H9 (cell line): ENCODE measurements around the gene SH3RF3. TPM values are rescaled to one million over a fixed set of nuclear protein-coding genes. Genes with fewer than 3 reads are reported as not detected.

ENCODE experiments used
- DNase-seq: peaks from one replicate; pipeline ENCODE4 v3.0.0-alpha.2; 2017
- H2AFZ ChIP-seq: one replicate; pipeline ENCODE4 v1.6.1; 2013; ENCODE audit warnings: mild to moderate bottlenecking, low read length, control low read depth, moderate library complexity
- H2AK5ac ChIP-seq: 2 replicates; pipeline ENCODE4 v1.6.1; 2013; ENCODE audit warnings: low read length, control low read depth, mixed read lengths; ENCODE audit not compliant: insufficient read length
- H2BK120ac ChIP-seq: one replicate; pipeline ENCODE4 v1.6.1; 2013; ENCODE audit warnings: low read depth, mild to moderate bottlenecking, low read length, control low read depth, inconsistent platforms; ENCODE audit not compliant: poor library complexity, severe bottlenecking
- H2BK12ac ChIP-seq: 2 replicates; pipeline ENCODE4 v1.6.1; 2013; ENCODE audit warnings: low read length, control low read depth, mixed read lengths, low read depth; ENCODE audit not compliant: insufficient read length
- H2BK15ac ChIP-seq: 2 replicates; pipeline ENCODE4 v1.6.1; 2013; ENCODE audit warnings: low read depth, low read length, control low read depth
- H2BK20ac ChIP-seq: one replicate; pipeline ENCODE4 v1.6.1; 2013; ENCODE audit warnings: low read depth, mild to moderate bottlenecking, low read length, control low read depth, inconsistent platforms; ENCODE audit not compliant: poor library complexity, severe bottlenecking
- H2BK5ac ChIP-seq: 2 replicates; pipeline ENCODE4 v1.6.1; 2013; ENCODE audit warnings: low read length, control low read depth, mixed read lengths; ENCODE audit not compliant: insufficient read length
- H3K14ac ChIP-seq: 2 replicates; pipeline ENCODE4 v1.6.1; 2013; ENCODE audit warnings: low read length, control low read depth; ENCODE audit not compliant: insufficient read depth
- H3K18ac ChIP-seq: 2 replicates; pipeline ENCODE4 v1.6.1; 2013; ENCODE audit warnings: low read depth, mild to moderate bottlenecking, mixed read lengths, low read length, control low read depth; ENCODE audit not compliant: insufficient read length
- H3K23ac ChIP-seq: 2 replicates; pipeline ENCODE4 v1.6.1; 2013; ENCODE audit warnings: low read length, control low read depth, mixed read lengths, low read depth; ENCODE audit not compliant: insufficient read length
- H3K23me2 ChIP-seq: 2 replicates; pipeline ENCODE4 v1.6.1; 2013; ENCODE audit warnings: low read depth, mild to moderate bottlenecking, mixed read lengths, low read length, control low read depth; ENCODE audit not compliant: insufficient read length, poor library complexity, severe bottlenecking
- H3K27ac ChIP-seq: 2 replicates; pipeline ENCODE4 v1.5.1; 2013; ENCODE audit warnings: low read length, control low read depth, mixed read lengths, low read depth; ENCODE audit not compliant: insufficient read length
- H3K27me3 ChIP-seq: 2 replicates; pipeline ENCODE4 v1.6.1; 2013; ENCODE audit warnings: low read length, control low read depth, inconsistent platforms; ENCODE audit not compliant: insufficient read depth
- H3K4ac ChIP-seq: 2 replicates; pipeline ENCODE4 v1.6.1; 2013; ENCODE audit warnings: low read depth, mild to moderate bottlenecking, control low read depth, inconsistent platforms, low read length, moderate library complexity
- H3K4me1 ChIP-seq: 2 replicates; pipeline ENCODE4 v1.6.1; 2013; ENCODE audit warnings: low read length, control low read depth, inconsistent platforms; ENCODE audit not compliant: insufficient read depth
- H3K4me2 ChIP-seq: 2 replicates; pipeline ENCODE4 v1.6.1; 2013; ENCODE audit warnings: low read length, control low read depth, mixed read lengths; ENCODE audit not compliant: insufficient read length, insufficient read depth
- H3K56ac ChIP-seq: 2 replicates; pipeline ENCODE4 v1.6.1; 2013; ENCODE audit warnings: low read depth, mild to moderate bottlenecking, mixed read lengths, low read length, control low read depth; ENCODE audit not compliant: insufficient read length
- H3K79me1 ChIP-seq: 2 replicates; pipeline ENCODE4 v1.6.1; 2013; ENCODE audit warnings: low read depth, mild to moderate bottlenecking, moderate library complexity, low read length, control low read depth, inconsistent platforms; ENCODE audit not compliant: insufficient read depth, poor library complexity, severe bottlenecking
- H3K79me2 ChIP-seq: 2 replicates; pipeline ENCODE4 v1.6.1; 2013; ENCODE audit warnings: low read length, control low read depth, inconsistent platforms; ENCODE audit not compliant: insufficient read depth
- H3K9ac ChIP-seq: 2 replicates; pipeline ENCODE4 v1.6.1; 2013; ENCODE audit warnings: low read length, control low read depth, mixed read lengths; ENCODE audit not compliant: insufficient read length; ENCODE audit errors: extremely low read depth
- H3K9me3 ChIP-seq: one replicate; pipeline ENCODE4 v1.6.1; 2013; ENCODE audit warnings: low read depth, low read length, inconsistent platforms; ENCODE audit not compliant: control insufficient read depth
- H3T11ph ChIP-seq: one replicate; pipeline ENCODE4 v1.6.1; 2013; ENCODE audit warnings: mild to moderate bottlenecking, low read length, control low read depth, inconsistent platforms
- H4K20me1 ChIP-seq: one replicate; pipeline ENCODE4 v1.6.1; 2013; ENCODE audit not compliant: control insufficient read depth, insufficient read length, insufficient read depth
- H4K5ac ChIP-seq: 2 replicates; pipeline ENCODE4 v1.6.1; 2013; ENCODE audit warnings: low read depth, mild to moderate bottlenecking, mixed read lengths, low read length, control low read depth; ENCODE audit not compliant: insufficient read length
- H4K8ac ChIP-seq: replicated peaks from 2 replicates; pipeline ENCODE4 v1.6.1; 2013; ENCODE audit warnings: low read length, control low read depth, mixed read lengths, low read depth; ENCODE audit not compliant: insufficient read length
- H4K91ac ChIP-seq: 2 replicates; pipeline ENCODE4 v1.6.1; 2013; ENCODE audit warnings: low read depth, mild to moderate bottlenecking, moderate library complexity, mixed read lengths, low read length, control low read depth; ENCODE audit not compliant: insufficient read length
- H3K27ac Mint-ChIP-seq, 3 experiments: 2 replicates in 2 of 3; 3 replicates in 1 of 3; pipeline ENCODE4 v1.8.0; 2020 to 2021; ENCODE audit warnings: mixed read lengths in 3 of 3, mild to moderate bottlenecking in 1 of 3, moderate library complexity in 1 of 3
- H3K27me3 Mint-ChIP-seq: 2 replicates; pipeline ENCODE4 v1.8.0; 2021; ENCODE audit warnings: low read depth, mild to moderate bottlenecking, moderate library complexity, mixed read lengths
- H3K36me3 Mint-ChIP-seq, 3 experiments: 2 replicates in 2 of 3; 3 replicates in 1 of 3; pipeline ENCODE4 v1.8.0; 2020 to 2021; ENCODE audit warnings: low read depth in 3 of 3, mixed read lengths in 3 of 3; ENCODE audit not compliant: insufficient read depth in 1 of 3
- H3K4me1 Mint-ChIP-seq, 2 experiments: 2 replicates each; pipeline ENCODE4 v1.8.0; 2020; ENCODE audit warnings: mixed read lengths in 2 of 2
- H3K4me3 Mint-ChIP-seq, 2 experiments: 2 replicates in 1 of 2; 3 replicates in 1 of 2; pipeline ENCODE4 v1.8.0; 2020 to 2021; ENCODE audit warnings: mild to moderate bottlenecking in 2 of 2, mixed read lengths in 2 of 2, moderate library complexity in 1 of 2
- H3K9me3 Mint-ChIP-seq, 2 experiments: 2 replicates in 1 of 2; 3 replicates in 1 of 2; pipeline ENCODE4 v1.8.0; 2020; ENCODE audit warnings: mild to moderate bottlenecking in 2 of 2, mixed read lengths in 2 of 2, moderate library complexity in 1 of 2
- WGBS: extraction: QIAGEN DNeasy Blood & Tissue Kit; methylation state at CpG from one replicate; pipeline ENCODE4 v1.1.7; 2013; ENCODE audit warnings: missing lambda C conversion rate, low lambda C conversion rate, mixed read lengths; ENCODE audit not compliant: insufficient read length; ENCODE audit errors: extremely low coverage; 5-methylcytosine and 5-hydroxymethylcytosine counted together
- total RNA-seq: library from RNA; stranded (reverse); gene quantifications from 2 replicates; pipeline ENCODE4 v1.2.1, GENCODE V29; 2021
- TF ChIP-seq, protein P1 (sequence below): fragments of 200-600 bp; sonication (generic); conservative IDR thresholded peaks from 3 replicates; pipeline ENCODE4 v1.8.0; 2021; ENCODE audit warnings: antibody characterized with exemption, mild to moderate bottlenecking

SH3RF3 gene
- total RNA-seq, 1 experiment from 2014 or later: 0.46 TPM

- no peak overlapping the region for H3K14ac ChIP-seq
- H3K9me3 ChIP-seq: no peaks in the 10 kb centered on the region
- H3K4ac ChIP-seq: no peak overlapping the region
- Mint-ChIP-seq H3K9me3 (peaks cover 1 to 7% of the 10 kb centered on the region in 2 experiments; a peak in 4 of 5 replicates), H3K4me3 (no peak overlapping the region), H3K27ac (no peak overlapping the region; a peak in 1 of 7 replicates), H3K36me3 (peaks cover 0 to 7% (median 0%) of the 10 kb centered on the region in 3 experiments; a peak in 2 of 7 replicates), H3K4me1 (peaks cover 11 to 18% of the 10 kb centered on the region in 2 experiments), H3K27me3 (no peaks in the 10 kb centered on the region; the same call in none of the 2 replicates)
- H3K18ac ChIP-seq: no peak overlapping the region
- H3K56ac ChIP-seq: no peak overlapping the region
- H3K79me1 ChIP-seq: no peaks in the 10 kb centered on the region
- no peak overlapping the region for H4K8ac ChIP-seq
- H3T11ph ChIP-seq: no peak overlapping the region
- H2BK120ac ChIP-seq: no peak overlapping the region
- no peak overlapping the region for H2AFZ ChIP-seq
- no peak overlapping the region for H4K5ac ChIP-seq
- no peaks in the 10 kb centered on the region for H4K20me1 ChIP-seq
- H2BK15ac ChIP-seq: no peak overlapping the region
- H3K23me2 ChIP-seq: no peaks in the 10 kb centered on the region
- no peak overlapping the region for H3K23ac ChIP-seq
- no peaks in the 10 kb centered on the region for H3K79me2 ChIP-seq
- H3K27me3 ChIP-seq: no peaks in the 10 kb centered on the region
- no peak for DNase-seq
- TF ChIP-seq, protein P1, sequence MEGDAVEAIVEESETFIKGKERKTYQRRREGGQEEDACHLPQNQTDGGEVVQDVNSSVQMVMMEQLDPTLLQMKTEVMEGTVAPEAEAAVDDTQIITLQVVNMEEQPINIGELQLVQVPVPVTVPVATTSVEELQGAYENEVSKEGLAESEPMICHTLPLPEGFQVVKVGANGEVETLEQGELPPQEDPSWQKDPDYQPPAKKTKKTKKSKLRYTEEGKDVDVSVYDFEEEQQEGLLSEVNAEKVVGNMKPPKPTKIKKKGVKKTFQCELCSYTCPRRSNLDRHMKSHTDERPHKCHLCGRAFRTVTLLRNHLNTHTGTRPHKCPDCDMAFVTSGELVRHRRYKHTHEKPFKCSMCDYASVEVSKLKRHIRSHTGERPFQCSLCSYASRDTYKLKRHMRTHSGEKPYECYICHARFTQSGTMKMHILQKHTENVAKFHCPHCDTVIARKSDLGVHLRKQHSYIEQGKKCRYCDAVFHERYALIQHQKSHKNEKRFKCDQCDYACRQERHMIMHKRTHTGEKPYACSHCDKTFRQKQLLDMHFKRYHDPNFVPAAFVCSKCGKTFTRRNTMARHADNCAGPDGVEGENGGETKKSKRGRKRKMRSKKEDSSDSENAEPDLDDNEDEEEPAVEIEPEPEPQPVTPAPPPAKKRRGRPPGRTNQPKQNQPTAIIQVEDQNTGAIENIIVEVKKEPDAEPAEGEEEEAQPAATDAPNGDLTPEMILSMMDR: no peak
- no peak overlapping the region for H2BK20ac ChIP-seq
- no peak overlapping the region for H2AK5ac ChIP-seq
- H2BK5ac ChIP-seq: no peak overlapping the region
- no CpG with 5 or more reads among the region's 10 CpGs for WGBS
- no peak overlapping the region for H3K9ac ChIP-seq
- H3K27ac ChIP-seq: no peak overlapping the region
- H4K91ac ChIP-seq: no peak overlapping the region
- H3K4me1 ChIP-seq: peaks cover 8% of the 10 kb centered on the region; the same call in 1 of the 2 replicates
- H3K4me2 ChIP-seq: no peak overlapping the region
- H2BK12ac ChIP-seq: no peak overlapping the region
Measured at GRCh38 chr2:109345091-109345490, 216.1 kb downstream of the SH3RF3 start.
